LNCAP (cell line): ENCODE data around the gene LRRFIP1.

Source experiments
- TF ChIP-seq, protein P1 (sequence below): fragments of 450-650 bp; IDR thresholded peaks from 2 replicates; pipeline ENCODE4 v1.5.1; 2017; ENCODE audit warnings: mild to moderate bottlenecking

Gene LRRFIP1

DNA sequence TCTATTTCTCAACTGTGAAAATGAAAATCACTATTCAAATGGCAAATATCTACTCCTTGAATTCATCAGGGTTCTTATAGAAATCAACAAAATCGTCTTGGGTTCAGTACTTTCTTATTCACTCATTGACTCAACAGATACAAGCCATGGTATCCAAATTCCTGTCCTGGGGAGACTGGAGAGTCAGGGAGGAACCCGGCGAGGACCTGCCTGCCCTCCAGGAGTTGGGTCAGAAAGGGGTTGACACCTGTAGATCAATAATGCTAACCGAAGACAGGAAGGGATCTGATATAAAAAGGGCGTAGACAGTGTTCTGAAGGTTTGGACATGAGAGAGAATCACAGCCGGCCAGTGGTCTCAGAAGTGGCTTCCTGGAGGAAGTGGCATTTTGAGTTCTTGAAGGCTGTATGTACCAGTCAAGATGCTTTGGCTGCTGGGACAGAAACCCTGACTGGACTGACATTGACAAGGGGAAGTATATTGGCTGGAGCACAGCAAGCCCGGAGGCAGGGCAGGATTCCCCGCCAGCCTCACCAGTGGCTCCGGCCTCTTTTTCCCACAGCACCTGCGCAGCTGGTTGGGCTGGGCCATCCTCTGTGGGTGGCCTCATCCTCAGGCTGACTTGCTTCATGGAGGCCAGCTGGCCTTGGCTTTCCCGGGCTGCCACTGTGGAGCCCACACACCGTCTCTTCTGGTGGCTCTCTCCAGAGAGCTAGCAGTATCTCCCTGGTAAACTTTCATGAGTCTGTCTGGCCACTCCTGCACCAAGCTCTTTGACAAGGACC, 3.0 kb downstream of the LRRFIP1 start:
- TF ChIP-seq, protein P1, sequence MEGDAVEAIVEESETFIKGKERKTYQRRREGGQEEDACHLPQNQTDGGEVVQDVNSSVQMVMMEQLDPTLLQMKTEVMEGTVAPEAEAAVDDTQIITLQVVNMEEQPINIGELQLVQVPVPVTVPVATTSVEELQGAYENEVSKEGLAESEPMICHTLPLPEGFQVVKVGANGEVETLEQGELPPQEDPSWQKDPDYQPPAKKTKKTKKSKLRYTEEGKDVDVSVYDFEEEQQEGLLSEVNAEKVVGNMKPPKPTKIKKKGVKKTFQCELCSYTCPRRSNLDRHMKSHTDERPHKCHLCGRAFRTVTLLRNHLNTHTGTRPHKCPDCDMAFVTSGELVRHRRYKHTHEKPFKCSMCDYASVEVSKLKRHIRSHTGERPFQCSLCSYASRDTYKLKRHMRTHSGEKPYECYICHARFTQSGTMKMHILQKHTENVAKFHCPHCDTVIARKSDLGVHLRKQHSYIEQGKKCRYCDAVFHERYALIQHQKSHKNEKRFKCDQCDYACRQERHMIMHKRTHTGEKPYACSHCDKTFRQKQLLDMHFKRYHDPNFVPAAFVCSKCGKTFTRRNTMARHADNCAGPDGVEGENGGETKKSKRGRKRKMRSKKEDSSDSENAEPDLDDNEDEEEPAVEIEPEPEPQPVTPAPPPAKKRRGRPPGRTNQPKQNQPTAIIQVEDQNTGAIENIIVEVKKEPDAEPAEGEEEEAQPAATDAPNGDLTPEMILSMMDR = no peak

DNA sequence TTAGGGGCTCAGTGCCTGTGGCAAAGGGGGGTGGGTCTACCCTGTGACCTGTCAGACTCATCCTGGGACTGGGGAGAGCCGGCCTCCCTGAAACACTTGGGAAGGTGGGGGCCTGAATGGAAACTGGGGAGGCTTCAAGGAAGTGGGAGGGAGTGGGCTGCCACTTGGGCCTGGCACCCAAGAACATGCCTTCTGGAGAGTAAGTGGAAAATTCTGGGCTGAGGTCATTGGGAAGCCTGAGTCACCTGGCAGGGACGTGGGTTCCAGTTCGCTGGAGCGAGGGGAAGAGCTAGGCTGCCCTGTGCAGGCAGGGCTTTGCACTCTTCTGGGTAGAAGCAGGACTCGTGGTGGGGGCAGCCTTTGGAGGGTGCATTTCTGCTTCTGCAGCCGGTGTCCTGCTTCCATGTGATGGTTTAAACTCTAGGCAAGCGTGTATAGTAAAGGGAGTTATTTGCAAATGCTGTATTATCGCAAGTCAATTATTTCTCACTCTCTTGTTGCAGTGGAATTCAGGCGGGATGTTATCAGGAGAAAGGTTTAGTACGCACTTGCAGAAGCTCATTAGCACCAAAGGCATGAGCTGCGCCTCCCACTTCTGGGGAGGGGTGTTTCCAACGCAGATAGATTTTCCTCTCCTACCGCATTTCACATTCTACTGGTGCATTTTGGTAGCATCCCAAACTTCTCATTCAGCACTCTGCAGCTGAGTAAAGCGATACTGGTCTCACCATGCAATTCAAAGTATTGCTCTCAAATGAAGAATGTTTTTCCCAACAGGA, 3.8 kb downstream of the LRRFIP1 start:
- TF ChIP-seq, protein P1 = no peak

GRCh38 chr2:237631801-237632585, 4.6 kb downstream of the LRRFIP1 start:
- TF ChIP-seq, protein P1 = no peak

DNA sequence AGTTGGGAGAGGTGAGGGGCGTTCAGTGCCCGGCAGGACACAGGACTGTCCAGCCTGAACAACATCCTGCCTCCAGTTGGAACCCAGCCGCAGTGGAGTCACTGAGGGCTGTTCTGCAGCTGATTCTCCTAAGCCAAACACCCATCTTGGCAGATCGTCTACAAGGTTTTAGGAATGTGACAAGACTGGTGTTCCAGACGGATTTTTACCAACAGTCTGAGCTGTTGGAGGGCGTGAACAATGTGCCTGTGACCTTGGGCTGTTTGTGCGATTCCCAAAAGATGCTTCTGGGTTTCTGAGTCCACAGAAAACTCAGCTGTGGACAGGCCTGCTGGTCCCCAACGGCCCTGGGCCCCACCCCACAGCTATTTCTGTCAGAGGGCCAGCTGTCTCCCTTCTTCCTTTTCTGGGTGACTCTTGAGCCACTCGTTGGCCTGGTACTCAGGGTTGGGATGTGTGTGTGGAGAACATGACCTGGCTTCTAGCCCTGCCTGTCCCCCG, 5.7 kb downstream of the LRRFIP1 start:
- TF ChIP-seq, protein P1 = no peak

GRCh38 chr2:237636578-237636977, 9.2 kb downstream of the LRRFIP1 start:
- TF ChIP-seq, protein P1 = no peak

DNA sequence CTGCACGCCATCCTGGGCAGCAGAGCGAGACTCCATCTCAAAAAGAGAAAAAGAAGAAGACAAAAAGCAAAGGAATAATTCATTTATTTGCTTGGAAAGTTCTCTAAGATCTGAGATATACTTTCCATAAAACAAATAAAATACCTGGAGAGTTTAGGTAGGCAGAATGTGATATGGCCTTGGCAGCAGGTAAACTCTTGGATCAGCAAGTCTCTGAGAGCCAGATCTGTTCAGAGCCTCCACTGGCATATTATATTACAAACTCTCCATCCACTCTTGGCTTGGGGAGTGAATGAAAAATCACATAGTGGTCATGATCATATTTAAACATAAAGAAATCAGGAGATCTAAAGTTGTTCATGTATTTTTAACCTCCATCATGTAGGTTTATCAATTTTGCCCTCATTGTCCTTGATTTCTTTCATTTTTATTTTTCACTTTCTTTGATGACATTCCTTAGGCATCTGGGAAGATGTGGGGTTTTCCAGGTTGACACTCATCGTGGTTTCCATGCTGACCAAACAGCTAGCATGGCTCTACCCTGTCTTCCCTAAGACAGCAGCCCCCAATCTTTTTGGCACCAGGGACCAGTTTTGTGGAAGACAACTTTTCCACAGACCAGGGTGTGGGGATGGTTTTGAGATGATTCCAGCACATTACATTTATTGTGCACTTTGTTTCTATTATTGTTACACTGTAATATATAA, 10.2 kb downstream of the LRRFIP1 start:
- TF ChIP-seq, protein P1 = no peak

- TF ChIP-seq, protein P1 = no peak
Measured at GRCh38 chr2:237638176-237638575, 10.8 kb downstream of the LRRFIP1 start.
